ENCODE measurements around the gene MVK.

Gene MVK

DNA sequence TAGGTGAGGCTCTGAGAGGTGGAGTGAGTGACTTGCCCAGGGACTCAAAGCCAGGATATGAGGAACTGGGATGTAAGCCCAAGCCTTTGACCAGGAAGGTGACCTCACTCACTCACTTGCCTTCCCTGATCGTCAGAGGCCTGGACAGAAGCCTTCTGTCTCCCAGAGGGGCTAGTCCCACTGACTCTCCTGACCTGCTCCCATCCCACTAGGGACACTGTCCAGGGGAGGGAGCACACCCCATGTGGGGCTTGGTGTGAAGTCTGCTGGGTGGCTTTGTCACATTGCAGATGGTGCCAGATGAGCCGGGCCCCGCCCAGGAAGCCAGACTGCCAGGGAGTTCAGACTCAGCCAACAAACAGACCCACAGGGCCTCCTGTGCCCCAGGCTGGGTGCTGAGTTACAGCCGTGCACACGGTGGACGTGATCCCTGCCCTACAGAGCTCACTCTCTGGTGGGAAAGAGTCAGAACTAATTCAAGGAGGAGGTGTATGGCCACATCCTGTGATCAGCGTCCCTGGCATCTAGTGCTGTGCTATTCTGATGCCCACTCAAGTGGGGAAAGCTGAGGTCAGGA is 28.6 kb upstream of the MVK start:
- DNase-seq (ENCODE audit: low read depth in 2 of 2) = no peak

DNA sequence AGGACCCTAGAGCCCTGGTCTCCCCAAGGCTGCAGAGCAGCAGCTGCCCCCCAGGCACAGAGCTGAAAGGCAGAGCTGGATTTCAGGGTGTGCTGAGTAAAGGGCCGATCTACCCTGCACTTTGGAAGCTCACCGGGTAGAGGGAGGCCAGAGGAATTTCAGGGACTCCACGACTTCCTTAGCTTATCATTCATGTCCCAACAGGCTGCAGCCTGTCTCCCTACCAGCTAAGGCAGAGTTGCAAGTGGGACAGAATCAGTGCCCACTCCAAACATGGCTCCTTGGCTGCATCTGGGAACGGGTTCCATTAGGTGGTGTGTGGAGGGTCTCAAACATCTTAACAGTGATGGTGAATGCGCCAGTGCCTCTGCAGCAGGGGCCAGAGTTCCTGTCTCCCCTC is 27.8 kb upstream of the MVK start:
- DNase-seq (ENCODE audit: low read depth in 2 of 2) = no peak

DNA sequence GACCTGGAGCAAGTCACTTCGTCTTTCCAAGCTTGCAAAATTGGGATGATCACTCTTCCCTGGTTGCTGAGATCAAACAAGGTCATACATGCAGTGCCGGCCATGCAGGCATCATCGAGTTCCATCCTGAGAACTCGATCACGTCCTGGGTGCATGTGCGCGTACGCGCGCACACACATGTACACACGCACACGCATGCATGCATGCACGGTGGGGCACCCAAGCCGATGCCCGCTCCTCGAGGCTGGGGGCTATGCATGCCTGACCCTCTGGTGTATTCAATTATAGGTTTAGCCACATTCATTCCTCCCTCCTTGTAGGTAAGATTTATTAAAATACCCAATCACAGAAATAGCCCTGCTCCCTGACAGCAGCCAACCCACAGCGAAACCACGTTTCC is 26.3 kb upstream of the MVK start:
- DNase-seq (ENCODE audit: low read depth in 2 of 2) = no peak

DNA sequence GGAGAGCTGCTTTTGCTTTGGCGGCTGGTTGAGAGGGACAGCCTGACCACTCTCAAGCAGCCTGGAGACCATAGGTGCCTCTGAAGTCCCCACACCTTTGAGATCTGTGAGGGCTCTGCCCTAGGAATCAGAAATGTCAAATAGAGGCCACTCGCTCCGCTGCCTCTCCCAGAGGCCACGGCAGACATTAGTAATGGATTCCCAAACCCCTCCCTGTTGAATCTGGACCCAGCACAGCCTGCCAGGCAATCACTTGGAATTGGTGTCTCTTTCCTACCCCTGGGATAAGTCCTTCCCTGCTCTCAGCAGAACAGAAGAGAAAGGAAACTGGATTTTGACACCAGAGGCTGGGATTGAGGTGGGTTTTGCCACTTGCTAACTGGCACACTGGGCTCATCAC is 25.3 kb upstream of the MVK start:
- no peak for DNase-seq (ENCODE audit: low read depth in 2 of 2)

DNA sequence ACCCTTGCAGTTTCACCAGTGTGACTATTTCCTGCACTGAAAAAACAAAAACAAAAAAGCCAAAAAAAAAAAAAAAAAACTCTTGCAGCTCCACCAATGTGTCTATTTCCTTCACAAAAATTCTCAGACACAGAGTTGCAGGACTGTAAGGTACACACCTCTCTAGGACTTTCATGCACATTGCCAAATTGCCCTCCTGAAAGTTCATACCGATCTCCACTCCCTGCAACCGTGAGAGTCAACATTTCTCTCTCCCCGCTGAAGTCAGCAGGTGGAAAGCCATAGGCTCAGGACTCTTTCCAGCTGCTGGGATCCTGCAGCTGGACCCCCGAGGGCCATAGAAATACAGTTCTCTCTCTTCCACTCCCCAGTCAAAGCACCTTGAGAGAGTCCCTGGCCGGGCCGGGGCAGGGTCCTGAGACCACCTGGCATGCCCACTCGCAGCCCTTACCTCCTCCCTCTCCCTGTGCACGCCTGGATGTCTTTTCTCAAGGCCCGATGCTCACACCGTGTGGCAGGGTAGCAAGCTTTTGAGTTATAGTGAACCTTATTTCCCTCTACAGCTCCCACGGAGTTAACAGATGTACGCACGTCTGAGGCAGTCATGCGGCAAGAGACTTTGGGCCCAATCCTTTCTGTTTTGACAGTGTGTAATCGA is 23.9 kb upstream of the MVK start:
- no peak for DNase-seq (ENCODE audit: low read depth in 2 of 2)

DNA sequence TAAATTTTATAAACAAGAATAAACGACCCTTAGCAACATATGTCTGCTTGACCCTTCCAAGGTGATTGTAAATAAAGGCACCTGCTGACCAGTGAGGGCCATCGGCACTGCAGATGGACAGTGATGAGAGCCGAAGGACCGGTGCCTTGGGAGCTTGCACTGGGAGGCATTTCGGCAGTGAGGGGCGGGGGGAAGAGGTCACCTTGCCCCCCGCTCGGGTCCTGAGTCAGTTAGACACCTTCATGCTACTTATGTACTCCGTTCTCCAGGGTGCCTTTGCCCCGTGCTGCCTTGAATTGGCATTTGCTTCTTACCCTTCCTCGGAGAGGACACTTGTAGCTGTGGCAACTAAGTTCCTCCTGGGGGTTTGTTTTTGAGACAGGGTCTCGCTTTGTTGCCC is 23.3 kb upstream of the MVK start:
- DNase-seq (ENCODE audit: low read depth in 2 of 2) = no peak

DNA sequence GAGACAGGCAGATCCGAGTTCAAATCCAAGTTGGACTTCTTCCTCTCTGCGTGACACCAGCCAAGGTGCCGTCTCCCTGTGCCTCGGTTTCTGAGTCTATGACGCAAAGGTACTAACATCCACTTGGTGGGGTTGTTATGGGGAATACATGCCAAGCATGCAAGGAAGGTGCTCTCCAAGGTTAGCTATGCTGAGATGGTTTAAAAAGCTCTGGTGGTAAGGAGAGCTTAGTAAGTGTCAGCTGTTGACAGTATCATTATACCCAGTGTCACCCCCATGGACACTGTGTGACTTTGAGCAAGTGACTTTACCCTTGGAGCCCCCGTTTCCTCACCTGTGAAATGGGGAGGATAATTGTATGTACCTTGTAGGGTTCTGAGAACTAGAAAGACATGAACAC is 22.5 kb upstream of the MVK start:
- DNase-seq (ENCODE audit: low read depth in 2 of 2) = no peak

DNA sequence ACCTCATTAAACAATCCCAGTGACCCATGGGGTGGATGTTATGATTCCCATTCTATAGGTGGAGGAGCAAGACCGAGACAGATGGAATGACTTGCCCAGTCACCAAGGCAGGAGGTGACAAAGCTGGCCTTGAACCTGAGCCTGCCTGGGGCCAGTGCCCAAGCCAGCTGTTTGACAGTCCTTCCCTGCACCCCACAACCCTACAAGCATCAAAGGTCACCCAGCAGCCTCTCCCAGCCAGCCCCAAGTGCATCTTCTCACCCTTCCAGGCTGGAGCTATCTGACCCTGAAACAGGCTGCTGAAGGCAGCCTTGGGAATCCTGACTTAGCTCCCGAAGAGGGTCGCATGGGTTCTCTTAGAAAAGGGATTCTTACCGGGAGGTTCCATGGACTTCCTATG is 20.6 kb upstream of the MVK start:
- no peak for DNase-seq (ENCODE audit: low read depth in 2 of 2)

DNA sequence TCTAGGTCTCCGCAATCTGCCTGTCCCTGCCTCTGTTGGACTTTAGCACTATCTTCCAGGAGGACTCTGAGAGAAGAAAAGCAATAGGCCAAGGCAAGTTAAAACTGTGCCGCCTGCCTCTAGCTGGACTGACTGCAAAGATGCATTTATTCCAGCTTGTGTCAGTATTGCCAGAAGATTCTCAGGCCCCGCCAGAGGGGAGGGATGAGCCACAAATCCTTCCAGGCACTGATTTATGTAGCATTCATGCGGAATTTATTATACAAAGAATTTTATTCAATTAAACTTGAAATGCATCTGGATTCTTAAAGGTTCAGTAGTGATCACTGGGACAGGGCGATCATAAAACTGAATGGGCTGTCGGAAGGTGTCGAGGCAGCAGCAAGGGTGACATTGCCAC is 20.1 kb upstream of the MVK start:
- DNase-seq (ENCODE audit: low read depth in 2 of 2) = no peak

DNA sequence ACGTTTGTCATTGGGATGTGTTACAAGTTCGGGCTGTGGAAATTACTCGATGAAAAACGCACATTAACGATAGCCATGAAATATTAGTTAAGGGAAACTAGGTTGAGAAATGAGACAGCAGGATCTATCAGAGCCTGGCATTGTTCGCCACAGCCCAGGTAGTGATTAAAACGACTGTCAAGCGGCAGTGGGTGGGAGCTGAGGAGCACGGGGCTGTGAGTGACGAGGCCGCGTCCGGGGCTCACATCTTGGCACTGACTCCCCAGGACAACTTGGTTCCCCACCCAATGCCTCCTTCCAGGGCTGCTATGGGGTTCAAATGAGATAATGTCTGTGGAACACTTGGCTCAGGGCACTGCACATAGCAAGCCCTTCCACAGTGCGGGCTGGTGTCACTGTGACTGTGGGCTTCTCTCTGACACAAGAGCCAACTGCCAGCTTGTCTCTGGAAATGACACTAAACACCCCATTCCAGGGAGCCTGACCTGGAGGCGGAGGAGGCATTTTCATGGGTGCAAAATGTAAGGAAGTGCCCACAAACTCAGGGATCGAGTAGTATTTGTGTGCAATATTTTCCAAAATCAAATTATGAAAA is 19.6 kb upstream of the MVK start:
- DNase-seq (ENCODE audit: low read depth in 2 of 2) = no peak

DNA sequence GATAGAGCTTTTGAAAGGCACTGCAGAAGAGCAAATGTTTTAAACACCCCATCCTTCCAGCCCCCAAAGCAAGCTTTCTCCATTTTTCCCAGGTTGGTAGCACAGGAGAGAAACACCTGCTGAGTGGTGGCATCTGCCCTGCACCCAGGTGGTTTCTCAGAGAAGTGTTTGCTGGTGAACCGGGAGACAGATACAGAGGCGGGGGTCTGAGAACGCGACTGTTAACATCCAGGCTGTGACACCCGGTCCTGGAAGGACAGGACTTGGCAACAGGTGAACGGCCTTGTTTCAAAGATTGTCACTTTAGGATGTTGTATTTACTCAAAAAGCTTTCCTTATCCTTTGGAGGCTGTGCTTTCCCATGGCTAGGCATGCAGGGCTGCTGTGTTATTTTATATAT is 18.8 kb upstream of the MVK start:
- no peak for DNase-seq (ENCODE audit: low read depth in 2 of 2)

DNA sequence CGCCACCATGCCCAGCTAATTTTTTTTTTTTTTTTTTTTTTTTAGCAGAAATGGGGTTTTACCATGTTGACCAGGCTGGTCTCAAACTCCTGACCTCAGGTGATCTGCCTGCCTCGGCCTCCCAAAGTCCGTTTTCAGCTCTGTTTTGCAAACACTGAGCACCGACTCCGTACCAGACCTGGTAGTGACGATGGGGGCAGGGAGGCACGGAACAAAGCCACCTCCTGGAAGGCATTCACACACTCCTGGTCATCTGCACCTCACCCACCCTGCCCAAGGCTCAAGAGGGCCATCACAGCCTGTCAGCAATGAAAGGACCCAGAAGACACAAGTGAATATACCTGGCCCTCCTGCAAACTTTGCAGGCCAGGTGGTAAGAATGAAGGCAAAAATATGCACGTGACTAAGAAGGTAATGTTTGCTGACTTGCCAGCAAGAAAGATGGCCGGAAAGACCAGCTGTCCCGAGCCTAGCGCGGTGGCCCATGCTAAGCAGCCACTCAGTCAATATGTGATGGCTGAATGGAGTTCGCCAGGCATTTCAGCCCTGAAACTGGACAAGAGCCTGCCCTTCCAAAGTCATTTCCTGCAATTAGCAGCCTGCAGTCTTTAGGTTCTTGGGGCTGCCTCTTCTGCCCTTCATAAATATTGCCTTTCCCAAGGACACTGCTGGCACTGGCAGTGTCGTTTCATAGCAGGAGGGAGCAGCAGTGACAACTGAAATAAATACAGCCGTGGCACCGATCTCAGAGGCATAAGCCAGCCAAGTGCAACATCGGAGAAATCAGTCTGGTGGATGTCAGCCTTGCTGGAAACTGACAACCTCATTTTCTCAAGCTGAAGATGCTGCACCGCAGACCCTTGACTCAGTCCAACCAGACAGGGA is 17.9 kb upstream of the MVK start:
- DNase-seq (ENCODE audit: low read depth in 2 of 2) = no peak

DNA sequence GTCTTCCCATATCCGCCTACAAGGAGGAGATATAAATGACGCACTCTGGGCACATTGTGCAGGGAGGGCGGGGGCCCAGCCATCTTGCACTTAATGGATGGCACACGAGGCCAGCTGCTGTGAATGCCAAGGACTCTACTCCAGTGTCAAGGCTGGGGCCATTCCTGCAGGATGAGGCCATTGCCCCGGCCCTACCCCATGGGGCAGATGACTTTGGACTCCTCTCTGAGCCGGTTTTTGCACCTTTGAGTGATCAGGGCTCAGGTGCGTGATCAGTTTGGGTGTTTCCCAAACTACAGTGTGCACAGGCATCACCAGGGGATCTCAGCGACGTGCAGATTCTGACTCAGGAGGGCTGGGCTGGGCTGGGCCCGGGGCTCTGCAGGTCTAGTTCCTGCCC is 16.4 kb upstream of the MVK start:
- no peak for DNase-seq (ENCODE audit: low read depth in 2 of 2)

DNA sequence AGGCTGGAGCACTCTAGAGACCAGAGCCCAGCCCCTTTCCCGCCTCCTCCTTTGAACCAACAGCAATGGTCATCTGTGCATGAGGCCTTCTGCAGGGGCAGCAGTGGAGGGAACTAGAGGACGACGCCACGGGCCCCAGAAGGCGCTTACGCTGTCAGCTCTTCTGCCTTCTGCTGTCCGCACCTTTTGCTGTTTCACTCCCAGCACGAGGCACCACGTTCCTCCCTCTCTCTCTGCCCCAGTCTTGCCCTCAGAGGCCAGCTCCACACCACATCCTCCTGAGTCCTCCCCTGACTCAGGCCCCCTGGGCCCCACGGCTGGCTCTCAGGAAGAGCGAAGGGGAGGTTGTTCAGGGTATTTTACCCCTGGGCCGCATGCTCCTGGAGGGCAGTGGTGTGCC is 15.8 kb upstream of the MVK start:
- no peak for DNase-seq (ENCODE audit: low read depth in 2 of 2)

DNA sequence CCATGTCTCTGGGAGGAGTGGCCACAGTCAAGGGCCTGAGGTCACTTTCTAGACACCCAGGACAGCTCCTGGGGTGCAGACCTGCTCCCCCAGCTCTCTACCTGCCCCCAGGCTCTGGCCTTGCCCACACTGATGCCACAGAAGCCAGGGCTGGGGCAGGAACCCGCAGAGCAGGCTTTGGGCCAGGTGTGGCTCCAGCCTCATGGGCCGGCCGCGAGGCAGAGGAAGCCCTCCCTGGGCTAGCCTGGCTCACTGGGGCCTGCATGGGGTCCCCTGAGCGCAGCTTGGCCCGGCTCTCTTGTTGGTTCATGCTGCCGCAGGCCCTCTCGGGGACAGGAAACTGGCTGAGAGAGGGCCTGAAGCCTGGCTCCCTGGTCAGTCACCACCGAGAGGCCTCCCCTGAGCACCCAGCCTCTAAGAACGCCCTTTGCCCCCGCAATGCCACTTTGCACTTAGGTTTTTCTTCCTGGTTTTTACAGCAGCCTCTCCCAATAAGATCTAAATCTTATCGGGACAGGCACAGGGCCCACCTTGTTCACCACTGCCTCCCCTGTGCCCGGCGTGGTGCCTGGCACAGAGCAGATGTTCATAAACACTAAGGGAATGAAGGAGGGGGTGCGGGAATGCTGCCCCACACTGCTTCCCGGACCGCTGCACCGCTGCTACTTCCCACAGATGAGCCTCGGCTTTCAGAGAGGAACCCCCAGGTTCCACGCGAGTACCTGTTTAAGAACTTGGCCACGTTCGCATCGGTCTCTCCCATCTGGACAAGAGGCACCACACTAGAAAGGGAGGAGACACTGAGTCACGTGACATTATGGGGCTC is 15.0 kb upstream of the MVK start:
- no peak for DNase-seq (ENCODE audit: low read depth in 2 of 2)

DNA sequence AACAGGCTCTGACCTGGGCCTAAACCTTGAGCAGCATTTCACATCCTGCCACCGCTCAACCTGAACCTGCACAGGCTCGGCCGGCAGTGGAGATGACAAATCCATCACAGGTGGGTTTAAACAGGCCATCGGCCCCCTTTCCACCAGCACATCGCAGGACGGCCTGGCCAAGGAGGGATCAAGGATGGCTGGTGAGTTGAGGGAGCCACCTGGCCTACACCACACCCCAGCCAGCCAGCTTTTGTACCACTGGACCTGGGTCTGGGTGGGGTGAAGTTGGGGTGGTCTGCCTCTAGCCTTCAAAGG is 14.4 kb upstream of the MVK start:
- DNase-seq (ENCODE audit: low read depth in 2 of 2) = no peak

DNA sequence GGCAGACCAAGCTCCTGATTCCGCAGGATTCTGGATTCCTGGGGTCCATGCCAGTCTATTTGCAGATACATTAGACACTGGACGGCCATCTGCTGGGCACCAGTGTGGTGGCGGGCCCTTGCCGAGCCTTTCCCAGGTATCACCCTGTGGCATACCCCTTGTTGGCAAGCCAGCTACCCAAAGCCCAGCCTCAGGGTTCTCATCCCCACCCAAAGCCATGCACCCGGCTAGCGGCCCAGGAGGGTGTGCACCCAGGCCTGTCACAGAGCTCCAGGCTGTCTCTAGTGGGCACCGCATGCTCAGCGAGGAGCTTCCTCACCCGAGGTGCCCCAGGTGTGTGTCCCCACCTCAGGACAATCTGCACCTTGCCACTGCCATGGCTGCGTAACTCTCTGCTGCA is 14.0 kb upstream of the MVK start:
- DNase-seq (ENCODE audit: low read depth in 2 of 2) = no peak

DNA sequence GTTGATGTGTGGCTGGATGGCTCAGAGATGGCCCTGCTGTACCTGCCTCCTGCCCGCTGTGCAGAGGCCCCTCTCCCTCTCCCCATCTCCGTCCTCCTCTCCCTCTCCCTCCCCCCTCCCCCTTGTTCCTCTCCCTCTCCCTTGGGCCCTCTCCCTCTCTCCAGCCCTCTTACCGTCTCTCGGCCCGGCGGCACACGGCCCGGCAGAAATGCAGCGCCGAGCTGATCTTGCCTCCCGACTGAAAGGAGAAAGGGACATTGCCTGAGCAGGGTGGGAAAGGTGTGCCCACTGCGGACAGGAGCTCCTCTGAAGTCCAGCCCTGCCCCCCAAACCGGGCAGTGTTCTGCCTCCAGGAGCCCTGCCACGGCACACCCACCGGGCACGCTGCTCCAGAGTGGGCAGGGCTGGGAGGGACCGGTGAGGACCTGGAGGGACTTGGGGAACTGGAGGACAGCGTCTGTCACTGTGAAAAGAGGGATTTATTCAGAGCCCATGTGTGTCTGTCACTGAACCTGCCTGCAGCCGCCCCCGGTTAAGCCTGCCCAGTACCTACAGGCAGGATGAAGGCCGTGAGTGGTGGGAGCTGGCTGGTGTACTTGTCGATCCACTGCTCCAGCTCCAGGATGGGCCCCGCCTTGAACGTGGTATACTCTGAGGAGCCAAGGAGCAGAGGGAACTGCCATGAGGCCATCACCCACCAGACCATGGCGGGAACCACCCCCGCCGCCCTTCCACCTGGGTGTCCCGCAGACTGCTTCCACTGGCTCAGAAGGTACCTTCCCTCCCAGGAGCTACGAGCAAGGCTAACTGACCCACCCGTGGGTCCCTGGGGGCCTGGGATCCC is 12.5 kb upstream of the MVK start:
- DNase-seq (ENCODE audit: low read depth in 2 of 2) = no peak

DNA sequence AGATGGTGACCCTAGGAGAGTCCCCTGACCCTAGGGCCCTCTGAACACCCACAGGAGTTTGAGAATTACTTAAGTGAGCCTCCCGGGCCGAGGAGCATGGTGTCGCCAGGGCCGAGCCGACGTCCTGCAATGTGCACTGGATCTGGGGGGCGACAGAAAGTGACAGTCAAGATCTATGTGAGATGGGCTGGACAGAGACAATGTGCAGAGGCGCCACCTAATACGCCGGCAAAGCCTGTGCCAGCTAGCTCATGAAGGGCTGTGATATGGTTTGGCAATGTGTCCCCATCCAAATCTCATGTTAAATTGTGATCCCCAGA is 11.9 kb upstream of the MVK start:
- DNase-seq (ENCODE audit: low read depth in 2 of 2) = no peak

DNA sequence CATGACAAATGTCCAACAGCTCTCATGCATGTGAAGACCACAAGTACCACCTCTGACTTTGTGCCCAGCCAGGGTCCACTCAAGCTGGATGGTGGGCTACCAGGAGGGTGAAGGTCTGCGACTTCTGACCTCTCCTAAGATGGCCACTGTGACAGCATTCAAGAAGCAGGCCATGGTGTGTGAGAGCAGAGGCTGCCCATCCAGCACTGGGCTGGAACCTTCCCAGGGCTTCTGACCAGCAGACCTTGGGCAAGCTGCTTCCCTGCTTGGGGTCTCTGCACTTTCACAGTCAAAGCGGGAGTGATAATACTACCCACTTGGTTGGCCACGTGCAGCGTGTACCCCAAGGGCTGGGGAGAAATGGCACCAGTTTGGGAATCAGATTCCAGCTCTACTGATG is 10.7 kb upstream of the MVK start:
- DNase-seq (ENCODE audit: low read depth in 2 of 2) = no peak
